B cell (primary cell): ENCODE results near the gene KCND1.

Source experiments
- EZH2 ChIP-seq: IDR thresholded peaks from 2 replicates; pipeline ENCODE4 v1.6.1; 2012; ENCODE audit warnings: borderline replicate concordance, low read depth, mild to moderate bottlenecking, moderate library complexity, low read length; ENCODE audit not compliant: insufficient read depth, poor library complexity, severe bottlenecking
- TF ChIP-seq, protein P1 (sequence below): fragments of 200-600 bp; IDR thresholded peaks from one replicate; pipeline ENCODE4 v1.8.0; 2022; ENCODE audit warnings: antibody characterized with exemption, mild to moderate bottlenecking

DNA sequence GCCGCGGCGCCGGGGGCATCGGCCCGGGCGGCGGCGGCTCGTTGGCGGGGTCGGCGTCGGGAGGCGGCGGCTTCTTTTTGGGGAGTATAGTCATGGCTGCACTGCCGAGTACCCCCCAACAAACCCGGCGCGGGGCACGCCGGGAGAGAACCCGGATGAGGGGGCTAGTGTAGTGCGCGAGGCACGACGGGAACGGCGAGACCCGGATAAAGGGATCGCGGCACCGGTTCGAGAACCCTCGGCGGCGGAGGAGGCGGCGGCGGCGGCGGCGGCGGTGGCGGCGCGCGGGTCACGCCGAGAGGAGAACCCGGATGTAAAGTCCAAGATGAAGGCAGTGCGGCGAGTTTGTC lies 14.2 kb downstream of the KCND1 start, which contains the start of gene OTUD5:
- TF ChIP-seq, protein P1, sequence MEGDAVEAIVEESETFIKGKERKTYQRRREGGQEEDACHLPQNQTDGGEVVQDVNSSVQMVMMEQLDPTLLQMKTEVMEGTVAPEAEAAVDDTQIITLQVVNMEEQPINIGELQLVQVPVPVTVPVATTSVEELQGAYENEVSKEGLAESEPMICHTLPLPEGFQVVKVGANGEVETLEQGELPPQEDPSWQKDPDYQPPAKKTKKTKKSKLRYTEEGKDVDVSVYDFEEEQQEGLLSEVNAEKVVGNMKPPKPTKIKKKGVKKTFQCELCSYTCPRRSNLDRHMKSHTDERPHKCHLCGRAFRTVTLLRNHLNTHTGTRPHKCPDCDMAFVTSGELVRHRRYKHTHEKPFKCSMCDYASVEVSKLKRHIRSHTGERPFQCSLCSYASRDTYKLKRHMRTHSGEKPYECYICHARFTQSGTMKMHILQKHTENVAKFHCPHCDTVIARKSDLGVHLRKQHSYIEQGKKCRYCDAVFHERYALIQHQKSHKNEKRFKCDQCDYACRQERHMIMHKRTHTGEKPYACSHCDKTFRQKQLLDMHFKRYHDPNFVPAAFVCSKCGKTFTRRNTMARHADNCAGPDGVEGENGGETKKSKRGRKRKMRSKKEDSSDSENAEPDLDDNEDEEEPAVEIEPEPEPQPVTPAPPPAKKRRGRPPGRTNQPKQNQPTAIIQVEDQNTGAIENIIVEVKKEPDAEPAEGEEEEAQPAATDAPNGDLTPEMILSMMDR, result no peak
- no peak for TF ChIP-seq EZH2
